ENCODE results near the gene WSCD2.

Gene WSCD2

DNA sequence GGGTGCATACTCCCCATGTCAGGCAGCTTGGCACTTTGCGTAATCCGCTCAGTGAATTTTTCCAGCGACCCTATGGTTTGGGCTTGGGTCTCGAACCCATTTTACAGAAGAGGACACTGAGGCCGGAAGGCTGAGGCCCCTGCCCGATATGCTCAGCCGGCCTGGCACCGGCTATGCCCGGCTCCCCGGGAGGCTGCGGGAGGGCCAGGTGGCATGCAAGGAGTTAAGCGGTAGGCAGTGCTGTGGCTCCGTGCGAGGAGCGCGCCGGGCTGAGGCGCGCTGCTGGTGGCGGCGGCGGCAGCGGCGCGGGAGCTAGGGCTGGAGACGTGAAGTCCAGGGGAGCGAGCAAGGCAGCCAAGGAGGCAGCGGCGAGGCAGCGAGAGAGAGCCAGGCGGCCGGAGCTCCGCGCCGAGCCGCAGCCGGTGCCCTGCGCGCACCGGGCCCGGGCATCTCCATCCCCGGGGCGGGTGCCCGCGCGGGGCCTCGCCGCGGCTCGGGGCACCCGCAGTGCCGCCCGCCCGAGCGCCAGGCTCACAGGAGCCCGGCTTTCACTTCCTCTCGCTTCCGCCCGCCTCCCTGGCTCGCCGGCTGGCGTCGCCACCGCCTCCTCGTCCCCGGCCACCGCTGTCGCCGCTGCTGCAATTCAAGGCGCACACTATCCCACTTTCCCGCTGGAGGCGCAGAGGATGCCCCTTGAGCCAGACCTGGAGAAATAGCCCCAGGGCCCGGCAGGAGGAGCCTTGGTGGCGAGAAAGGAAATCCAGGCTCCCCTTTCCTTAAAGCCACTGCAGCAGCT lies at the start of gene WSCD2:
TSS of gene WSCD2 (plus strand) at position 272 of the 796 bp plus-strand sequence. CDS start 66,545 bp downstream, outside the sequence.
- DNase-seq: peak in 1 of 2 experiments; percentile 29

DNA sequence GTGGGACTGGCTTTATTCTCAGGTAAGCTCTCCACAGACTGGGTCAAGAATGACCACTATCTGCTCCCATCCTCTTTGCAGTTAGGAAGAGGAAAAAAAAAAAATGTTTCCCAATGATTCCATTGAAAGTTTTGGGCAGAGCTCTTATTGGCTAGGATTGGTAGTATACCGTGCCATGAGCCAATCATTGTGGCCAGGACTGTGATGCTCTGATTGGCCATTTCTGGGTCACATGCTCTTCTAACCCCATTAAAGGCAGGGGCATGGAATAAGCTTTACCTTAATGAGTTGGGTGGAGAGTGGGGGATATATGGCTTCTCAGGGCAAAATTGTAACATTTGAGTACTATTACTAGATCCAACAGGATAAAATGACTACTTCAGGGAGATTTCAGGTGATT lies 49.4 kb upstream of the WSCD2 start:
- no peak for DNase-seq

DNA sequence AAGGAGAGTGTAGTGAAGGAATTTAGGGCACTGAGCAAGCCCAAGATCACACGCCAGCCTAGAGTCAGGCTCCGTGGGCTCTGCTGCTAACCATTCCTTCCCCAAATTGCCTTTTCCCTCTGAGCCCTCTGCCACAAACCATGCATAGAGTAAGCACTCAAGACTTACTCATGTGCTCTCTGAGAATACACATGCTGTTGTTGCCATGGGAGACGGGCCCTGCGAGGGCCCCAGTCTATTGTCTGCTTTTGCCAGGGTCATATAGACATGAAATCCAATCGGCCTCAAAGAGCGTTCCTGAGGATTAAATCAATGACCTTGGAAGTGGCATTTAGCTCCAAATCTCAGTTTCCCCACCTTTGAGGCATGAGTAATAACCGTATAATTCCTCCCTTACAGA lies 48.7 kb upstream of the WSCD2 start:
- DNase-seq: no peak

DNA sequence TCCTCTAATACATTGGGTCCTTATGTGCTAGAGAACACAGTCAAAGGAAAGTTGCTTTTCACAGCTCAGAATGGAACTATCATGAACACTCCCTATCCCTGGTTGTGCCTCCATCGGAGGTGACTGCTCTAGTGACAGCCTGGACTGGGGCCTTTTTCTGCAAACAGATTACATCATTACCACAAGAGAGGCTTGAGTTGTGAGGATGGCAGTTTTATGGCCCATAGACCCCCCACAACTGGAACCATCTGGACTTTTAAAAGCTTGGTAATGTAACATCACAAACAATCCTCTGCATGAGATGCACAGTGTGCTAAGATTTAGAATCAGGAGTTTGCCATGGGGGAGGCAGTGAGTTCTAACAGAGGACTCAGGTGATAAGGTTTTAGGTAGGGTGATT lies 46.6 kb upstream of the WSCD2 start:
- no peak for DNase-seq

DNA sequence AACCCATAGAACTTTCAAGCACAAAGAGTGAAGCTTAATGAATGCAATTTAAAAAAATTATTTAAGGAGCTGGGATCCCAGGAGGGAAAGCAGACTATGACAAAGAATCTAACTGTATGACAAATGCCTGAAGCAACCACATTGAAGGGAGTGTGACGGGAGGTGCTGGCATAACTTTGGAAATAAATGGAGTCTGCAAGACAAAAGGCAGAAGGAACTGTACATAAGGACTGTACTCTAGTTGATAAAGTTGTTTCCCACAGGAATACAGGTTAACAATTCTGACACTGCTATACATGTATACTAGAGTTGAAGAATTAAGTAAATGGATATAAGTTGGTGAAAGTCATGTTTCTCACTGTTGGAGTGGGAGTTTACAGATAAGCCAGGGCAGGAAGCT lies 41.2 kb upstream of the WSCD2 start:
- DNase-seq: no peak

DNA sequence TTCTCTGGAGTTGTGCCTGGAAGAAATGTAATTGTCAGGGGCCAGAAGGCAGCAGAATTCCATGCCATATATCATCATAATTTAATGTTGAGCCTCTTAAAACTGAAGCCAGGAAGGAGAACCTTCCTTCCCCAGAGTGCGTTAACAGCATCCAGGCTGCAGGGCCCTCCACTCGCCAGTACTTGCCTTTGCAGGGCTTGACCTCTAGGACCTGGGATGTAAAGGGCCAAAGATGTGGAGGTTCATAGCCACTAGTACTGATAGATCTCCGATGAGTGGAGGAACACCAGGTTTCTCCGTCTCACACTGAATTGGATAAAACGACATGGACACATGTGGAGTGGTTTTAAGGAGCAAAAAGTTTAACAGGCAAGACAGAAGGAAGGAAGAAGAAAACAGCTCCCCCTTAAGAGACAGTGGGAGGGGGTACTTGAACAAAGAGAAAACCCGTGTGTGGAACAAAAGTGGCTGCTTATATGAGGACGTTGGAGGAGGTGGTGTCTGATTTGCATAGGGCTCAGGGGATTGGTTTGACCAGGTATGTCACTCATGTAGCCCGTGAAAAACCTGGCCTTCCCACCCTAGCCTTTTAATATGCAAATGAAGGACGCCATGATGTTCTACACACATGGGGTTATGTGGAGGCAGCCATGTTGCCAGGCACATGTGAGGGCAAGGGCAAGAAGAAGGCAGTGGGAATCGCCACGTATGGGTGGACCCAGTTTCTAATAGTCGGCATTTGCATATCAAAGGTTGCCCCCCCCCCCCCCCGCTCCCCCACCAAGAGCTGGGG lies 38.8 kb upstream of the WSCD2 start:
- no peak for DNase-seq

DNA sequence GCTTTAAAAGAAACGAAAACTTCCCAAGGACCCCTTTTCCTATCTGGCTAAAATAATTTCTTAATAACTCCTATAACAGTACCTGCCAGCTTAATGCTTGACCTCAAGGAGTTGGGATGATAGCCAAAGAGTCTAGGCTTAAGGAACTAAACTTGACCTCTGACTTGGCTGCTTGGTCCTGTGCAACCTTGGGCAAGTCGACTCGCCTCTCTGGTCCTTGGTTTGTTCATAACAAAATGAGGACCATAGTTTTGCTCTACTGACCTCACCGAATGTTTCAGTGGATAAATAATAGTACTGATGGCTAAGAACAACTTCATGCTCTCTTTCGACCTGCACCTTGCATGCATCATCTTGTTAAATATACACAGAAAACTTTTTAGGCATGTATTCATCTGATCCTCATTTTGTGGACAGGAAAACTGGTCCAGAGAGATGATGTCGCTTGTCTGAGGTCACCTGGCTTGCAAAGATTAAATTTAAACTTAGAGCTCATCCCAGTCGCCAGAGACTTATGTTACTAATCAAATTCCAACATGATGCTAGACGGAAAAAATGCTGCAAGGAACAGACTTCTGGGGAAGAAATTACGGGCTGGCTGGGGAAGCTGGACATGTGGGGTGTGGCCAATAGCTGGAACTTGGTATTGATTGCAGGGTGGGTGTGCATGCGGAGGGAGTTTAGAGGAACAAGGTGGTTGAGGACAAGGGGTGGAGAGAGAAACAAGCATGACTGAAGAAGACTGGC lies 38.0 kb upstream of the WSCD2 start:
- no peak for DNase-seq

DNA sequence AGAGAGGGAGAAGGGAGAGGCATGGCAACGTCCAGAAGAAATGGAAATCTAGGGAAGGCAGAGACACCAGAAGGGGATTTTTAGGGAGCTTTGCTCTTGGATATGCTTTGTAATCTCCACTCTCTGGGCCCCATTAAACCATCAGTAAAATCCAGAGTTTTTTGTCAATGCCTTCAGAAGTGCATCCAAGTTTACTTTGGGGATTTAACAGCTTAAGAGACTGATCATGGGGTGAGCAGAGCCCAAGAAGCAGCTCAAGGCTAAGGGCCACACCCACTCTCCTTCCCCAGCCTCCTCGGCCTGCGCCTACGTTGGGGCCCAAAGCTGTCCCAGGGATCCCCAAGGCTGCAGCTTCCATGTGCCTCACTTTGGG lies 37.4 kb upstream of the WSCD2 start:
- no peak for DNase-seq

DNA sequence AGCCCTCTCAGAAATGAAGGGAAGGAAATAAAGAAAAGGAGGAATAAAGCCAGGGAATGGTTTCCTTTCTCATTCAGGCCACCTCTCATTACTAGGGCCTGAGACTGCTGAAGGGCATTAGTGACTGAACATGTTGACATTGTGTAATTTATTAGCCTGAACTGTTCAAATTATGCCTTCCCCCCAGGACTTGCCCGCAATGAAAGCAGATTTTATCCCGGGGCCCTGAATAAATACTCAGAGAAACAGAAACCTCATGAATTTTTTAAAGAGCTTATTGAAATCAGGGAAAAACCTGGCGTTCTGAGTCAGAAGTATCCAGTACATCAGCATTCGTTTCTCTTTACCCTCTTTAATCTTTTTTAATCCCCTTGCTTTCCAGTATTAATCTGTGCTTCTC lies 35.9 kb upstream of the WSCD2 start:
- DNase-seq: no peak

DNA sequence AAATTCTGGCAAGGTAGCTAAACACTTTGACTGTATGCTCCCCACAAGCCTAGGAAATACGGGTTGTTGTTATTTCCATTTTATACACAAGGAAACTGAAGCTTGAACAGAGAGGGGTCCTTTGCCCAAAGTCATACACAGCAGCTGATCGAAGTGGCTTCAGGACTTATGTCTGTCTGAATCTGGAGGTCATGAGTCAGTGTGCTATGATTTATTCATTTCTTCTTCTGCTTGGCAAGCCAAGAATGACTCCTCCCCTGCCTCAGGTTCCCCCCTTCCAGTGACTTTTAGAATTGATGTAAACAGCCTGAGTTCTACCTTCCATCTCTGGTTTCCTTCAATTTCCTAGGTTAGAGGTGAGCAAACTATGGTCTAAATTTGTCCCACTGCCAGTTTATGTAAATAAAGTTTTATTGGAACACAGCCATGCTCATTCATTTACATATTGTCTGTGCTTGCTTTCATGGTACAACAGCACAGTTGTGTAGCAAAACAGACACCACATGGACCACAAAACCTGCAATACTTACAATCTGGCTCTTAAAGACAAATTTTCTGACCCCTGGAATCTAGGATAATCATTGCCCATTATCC lies 34.9 kb upstream of the WSCD2 start:
- no peak for DNase-seq

DNA sequence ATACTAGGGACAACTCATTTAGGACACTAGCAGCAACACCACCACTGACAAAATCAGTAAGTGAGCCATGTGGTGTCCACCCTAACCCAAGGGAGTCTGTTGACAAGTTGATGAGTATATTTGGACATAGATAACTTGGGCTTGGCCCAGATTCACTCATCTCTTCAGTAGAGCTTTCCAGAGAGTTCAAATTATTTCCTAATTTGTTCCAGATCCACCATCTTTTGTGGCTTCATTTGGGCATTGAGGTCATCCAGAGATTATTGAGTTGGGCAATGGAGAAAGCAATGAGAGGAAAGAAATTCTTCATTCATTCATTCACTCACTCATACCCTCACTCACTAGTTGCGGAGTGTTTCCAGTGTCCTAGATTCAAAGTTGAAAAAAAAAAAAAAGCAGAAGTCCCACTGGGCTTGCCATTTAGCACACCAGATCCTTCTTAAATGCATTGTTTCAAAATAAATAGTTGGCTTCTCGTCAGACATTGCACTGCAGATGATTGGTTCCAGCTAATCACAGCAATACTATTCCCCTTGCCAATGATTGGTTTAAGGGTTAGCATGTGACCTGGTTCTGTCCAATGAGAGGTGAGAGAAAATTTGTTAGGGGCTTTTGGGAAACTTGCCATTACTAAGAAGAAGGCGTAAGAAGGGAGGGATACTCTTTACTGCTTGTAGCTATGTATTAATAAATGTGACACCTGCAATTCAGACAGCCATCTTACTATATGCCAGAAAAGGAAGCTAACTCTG lies 31.8 kb upstream of the WSCD2 start:
- DNase-seq: no peak

DNA sequence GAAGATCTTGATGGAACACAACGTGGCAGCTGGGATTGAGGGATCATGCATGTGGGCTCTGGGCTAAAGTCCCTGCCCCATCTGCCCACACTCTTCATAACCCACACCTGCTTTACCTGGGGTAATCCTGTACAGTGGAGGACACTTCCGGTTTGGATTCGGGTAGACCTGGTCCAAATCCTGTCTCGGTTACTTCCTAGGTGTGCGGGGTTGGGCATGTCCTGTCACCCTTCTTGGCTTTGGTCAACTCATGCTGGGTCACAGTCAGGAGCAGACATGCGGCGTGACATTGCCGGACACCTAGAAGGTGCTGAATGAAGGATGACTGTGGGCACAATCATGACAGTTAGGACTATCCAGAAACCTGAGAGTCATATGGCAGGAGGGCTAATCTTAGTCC lies 30.7 kb upstream of the WSCD2 start:
- no peak for DNase-seq

DNA sequence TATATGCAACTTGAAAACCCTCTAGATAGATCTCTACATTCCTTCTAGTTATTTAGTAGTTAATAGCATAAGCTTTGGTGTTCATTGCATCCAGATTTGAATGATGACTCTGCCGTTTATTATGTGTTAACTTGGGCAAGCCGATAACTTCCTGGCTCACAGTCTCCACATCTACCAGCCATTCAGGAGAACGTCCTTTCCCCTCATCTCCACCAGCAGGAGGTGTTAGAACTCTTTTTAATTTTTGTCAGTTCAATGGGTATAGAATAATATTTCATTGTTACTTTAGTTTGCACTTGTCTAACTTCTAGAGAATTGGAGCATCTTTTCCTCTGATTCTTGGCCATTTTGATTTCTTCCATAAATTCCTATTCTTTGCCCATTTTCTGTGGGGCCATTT lies 30.0 kb upstream of the WSCD2 start:
- peak in 1 of 2 experiments; percentile 21 for DNase-seq

DNA sequence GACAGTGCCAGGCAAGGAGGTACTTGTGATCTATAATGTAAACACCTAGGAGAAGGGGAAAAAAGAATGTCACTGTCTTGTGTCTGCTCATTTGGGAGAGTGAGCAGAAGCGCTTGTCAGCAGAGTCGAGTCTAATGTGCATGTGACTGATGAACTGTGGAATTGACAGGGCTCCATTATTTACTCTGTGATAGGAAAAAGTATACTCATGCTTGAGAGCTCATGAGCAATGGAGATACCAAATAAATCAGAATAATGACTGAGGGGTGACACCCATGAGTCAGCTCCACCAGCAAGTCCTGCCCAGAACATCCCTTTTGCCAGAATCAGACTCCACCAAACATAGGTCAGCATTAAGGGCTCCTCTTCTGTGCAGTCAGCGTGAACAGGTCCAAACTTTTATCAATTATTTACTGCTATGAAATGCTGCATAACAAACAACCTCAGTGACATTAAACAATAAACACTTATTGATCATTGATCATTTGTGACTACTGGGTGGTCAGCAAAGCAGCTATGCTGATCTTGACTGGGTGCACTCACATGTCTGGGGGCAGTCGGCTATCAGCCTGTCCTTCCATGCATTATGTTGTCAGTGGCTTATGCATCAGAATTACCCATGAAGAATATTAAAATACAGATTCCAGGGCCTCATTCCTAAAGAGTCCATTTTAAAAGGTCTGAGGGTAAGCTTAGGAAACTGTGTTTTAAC lies 29.2 kb upstream of the WSCD2 start:
- DNase-seq: no peak

DNA sequence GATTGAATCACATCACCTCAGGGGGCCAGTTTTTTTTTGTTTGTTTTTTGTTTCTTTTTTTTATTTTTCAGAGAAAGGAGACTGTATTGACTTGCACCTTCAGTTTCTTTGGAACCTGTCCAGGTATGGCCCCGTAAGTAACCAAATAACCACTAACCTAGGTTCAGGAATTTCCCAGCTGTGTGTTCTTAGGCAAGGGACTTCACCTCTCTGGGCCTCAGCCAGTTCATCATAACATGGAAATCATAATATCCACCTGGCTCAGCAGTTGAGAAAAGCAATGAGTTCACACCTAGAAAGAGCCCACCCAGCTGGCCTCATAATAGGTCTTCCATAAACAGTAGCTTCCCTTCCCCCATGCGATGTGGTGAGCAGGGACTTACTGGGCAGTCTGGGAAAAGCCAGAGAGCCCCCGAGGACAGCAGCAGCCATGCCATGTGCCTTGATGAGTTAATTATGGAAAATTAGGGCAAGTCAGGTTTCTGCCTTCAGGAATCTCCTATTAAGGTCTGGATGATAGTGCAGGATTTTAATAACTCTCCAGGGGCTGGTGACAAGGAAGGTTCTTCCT lies 27.4 kb upstream of the WSCD2 start:
- DNase-seq: no peak

DNA sequence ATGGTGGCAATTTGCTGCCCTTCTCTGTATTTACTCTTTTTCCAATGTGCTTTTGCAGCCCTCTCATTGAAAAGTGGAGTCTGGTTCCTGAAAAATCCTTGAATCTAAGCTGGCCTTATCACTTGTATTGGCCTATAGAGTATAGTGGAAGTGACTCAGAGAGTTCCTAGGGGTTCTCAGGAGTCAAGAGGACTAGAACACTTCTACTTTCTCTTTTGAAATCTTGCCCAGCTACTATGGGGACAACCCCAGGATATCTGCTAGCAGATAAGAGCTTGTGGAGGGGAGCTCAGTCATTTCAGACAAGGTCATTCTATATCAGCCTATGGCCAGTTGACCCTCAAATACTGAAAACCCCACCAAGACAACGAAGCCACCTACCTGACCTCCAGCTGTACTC lies 26.7 kb upstream of the WSCD2 start:
- no peak for DNase-seq

DNA sequence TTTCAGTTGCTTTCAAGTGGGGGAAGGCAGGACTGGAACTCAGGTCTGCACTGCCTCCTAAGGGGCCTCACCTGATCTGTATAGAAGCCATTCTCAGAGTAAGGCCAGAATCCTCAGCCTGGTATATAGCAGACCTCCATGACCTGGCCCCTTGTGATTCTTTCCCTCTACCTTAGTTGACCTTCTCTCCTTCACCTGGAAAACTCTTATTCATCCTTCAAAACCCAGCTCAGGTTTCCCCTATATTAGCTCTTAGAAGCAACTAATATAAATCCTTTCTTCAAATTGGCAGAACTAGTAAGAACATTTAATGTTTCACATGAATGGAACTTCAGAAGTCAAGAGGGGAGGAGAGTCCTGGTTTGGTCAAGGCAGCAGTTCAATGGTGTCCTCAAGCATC lies 26.0 kb upstream of the WSCD2 start:
- DNase-seq: no peak

DNA sequence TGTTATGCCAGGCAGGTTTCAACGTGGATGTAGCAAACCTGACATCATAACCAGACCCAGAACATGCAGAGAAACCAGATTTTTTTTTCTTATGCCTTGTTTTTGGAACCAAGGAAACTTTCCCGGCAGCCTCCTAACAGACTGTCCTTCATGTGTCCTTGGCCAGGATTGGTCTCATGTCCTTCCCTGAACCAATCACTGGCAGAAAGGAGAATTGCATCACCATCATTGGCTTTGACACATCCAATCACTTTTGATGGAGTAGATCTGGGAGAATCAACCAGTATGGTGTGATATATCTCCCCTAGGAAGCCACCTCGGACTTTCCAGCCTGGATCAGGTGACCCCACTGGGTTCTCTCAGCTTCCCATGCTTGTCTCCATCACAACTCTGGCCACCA lies 25.6 kb upstream of the WSCD2 start:
- no peak for DNase-seq

DNA sequence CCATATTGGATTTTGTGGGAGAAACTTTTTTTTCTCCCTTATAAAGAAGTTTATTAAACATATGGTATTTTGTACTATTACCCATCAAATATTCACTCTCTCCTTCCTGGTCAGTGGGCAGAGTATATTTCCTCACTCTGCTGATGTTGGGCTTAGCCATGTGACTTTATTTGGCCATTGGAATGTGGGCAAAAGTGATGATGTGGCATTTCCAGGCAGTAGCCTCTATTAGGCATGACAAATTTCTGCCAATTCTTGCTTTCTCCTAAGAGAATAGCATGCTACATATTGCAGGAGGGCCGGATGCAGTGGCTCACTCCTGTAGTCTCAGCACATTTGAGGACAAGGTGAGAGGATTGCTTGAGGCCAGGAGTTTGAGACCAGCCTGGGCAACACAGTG lies 24.4 kb upstream of the WSCD2 start:
- no peak for DNase-seq

DNA sequence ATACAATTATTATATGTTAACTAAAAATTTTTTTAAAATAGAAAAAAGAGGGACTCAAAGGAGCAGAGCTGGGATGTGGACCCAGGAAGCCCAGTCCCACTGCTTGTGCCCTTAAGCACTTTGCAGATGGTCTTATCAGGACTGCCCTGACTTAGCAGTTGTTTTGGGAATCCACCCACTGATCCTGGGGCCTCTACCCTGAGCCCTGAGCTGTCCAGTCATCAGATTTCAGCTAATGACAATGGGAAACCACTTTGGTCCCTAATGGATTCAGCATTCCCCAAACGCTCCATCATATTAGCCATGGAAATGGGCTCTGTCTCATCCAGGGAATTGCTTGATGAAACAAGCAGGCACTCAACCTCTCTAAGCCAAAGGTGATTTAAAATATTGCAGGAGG lies 22.5 kb upstream of the WSCD2 start:
- DNase-seq: no peak

DNA sequence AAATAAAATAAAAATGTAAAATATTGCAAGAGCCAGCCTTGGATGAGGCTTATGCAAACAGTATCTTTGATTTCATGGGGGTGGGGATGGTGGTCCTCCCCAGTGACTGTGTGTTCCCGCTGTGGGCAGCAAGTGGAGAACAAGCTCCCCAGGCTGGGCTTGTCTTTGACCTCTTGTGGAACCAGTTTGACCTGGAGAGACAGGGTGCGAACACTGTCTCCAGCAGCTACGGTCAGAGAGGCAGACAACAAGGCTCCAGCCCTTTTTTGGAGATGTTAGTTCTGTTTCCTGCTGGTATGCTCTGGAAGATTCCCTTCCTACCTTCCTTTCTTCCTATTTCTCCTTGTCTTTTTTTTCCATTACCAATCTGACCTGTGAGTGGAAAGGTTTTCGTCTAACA lies 21.8 kb upstream of the WSCD2 start:
- no peak for DNase-seq

DNA sequence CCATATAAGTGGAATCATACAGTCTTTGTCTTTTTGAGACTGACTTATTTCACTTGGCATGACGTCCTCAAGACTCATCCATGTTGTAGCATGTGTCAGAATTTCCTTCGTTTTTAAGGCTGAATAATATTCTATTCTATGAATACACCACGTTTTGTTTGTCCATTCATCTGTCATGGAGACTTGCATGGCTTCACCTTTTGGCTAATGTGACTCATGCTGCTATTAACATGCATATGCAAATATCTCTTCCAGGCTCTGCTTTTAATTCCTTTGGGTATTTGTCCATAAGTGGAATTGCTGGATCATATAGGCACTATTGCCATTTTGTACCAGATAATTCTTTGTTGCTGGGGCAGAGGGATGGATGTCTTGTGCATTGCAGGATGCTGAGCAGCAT lies 19.6 kb upstream of the WSCD2 start:
- DNase-seq: no peak

Measured in NCI-H446 (cell line).